DMS153 treated with DMSO at 0.1 percent for 48 hours (cell line): Measurements from ENCODE around the gene NEDD4L.

Experiments used
- DNase-seq: peaks from one replicate; lab custom pipeline; 2025; ENCODE audit not compliant: unreplicated experiment; lab: John Stamatoyannopoulos, UW

Gene NEDD4L

GRCh38 chr18:58309610-58310239, 265.7 kb downstream of the NEDD4L start:
- no peak for DNase-seq

- DNase-seq, result no peak
These were observed 266.5 kb downstream of the NEDD4L start for GRCh38 chr18:58310517-58310916.

DNA sequence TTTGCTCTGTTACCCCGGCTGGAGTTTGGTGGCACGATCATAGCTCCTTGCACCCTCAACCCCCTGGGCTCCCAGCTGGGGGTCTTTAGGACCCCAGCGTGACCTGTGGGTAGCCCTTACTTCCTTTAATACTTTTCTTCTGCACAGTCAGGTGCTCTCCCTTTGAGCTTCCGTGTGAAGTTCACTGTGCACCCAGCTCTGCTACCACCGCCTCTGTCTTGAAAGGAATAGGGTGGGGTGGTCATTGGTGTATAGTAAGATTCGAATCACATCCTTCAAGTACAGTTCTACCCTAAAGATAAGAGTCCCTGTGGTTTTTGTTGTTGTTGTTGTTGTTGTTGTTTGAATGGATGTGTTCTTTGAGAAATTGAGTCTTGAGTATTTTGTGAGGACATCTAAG, 267.4 kb downstream of the NEDD4L start:
- no peak for DNase-seq

GRCh38 chr18:58313491-58314032, 269.5 kb downstream of the NEDD4L start:
- DNase-seq, result peak; percentile 3

DNA sequence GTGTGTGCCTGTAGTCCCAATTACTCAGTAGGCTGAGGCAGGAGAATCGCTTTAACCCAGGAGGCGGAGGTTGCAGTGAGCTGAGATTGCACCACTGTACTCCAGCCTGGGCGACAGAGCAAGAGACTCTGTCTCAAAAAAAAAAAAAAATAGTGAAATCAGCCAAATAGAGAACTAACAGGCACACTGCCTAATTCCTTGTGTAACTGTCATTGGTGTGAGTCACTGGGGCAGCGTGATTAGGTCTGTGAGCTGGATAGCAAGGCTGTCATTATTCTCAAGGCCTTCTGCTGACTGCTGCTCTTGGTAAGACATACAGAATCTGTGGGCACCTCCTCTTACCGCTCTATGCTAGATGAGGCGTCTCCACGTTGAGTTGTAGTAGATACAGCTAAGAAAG, 270.3 kb downstream of the NEDD4L start:
- DNase-seq, result no peak

GRCh38 chr18:58315041-58315440, 271.0 kb downstream of the NEDD4L start:
- DNase-seq, result no peak

GRCh38 chr18:58315739-58316215, 271.8 kb downstream of the NEDD4L start:
- no peak for DNase-seq

GRCh38 chr18:58316396-58317342, 272.6 kb downstream of the NEDD4L start:
- no peak for DNase-seq

GRCh38 chr18:58319719-58320118, 275.7 kb downstream of the NEDD4L start:
- DNase-seq, result no peak

- no peak for DNase-seq
These were observed 277.0 kb downstream of the NEDD4L start for GRCh38 chr18:58320907-58321561.

DNA sequence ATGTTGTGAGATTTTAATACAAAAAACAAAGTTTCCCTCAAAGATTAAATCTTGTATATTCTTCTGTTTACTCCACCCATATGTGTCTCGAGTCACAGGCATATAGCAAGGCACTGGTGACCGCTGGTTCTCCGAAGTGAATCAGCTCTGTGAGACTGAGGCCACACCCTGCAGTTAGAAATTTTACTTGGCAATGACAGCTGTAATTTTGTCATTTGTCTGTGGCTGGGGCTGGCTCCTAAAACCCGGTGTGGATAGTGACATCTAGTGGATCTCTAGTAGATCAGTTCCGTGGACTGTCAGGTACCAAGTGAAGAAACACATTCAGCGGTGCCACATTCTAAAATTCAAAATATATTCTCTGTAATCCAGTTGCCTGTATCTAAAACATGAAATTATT, 278.0 kb downstream of the NEDD4L start:
- DNase-seq, result peak; percentile 78

GRCh38 chr18:58322464-58322863, 278.4 kb downstream of the NEDD4L start:
- DNase-seq, result no peak

DNA sequence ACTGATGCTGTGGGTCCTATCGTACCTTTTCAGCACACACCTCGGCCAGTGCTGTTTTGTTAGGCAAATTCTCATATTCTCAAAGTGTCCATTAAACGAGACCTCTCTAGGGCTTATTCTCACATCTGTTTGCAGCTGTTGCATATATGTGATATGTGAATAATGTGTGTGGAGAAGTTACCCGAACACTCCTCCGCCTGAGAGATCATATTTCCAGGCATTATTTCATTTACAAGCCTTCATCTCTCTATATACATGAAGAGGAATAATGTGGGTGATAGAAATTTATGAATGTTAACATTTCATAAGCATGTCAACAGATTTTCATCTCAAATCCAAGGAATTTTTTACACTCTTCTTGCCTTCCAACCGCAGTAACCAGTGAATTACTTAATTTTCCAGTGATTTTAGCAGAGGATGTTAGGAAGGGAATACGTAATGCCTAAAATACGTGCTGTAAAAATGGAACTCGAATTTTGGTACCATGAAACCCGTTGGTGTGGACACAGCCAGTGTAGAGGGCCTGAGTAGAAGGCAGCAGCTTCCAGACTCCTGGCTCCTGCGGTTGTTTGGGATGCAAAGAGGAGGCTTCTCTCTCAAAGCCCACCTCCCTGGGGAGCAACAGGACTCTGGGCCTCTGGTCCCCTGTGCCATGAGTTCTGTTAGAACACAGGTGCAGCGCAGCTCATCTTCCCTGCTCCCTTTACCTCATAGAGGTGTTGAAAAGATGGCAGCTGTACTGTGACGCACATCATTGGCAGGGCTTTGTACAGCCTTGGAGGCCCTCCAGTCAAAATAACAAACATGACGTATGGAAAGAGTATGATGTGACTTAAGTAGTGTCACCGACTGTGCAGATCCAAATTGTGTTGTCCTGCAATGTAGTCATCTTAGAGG, 280.1 kb downstream of the NEDD4L start:
- DNase-seq, result no peak

DNA sequence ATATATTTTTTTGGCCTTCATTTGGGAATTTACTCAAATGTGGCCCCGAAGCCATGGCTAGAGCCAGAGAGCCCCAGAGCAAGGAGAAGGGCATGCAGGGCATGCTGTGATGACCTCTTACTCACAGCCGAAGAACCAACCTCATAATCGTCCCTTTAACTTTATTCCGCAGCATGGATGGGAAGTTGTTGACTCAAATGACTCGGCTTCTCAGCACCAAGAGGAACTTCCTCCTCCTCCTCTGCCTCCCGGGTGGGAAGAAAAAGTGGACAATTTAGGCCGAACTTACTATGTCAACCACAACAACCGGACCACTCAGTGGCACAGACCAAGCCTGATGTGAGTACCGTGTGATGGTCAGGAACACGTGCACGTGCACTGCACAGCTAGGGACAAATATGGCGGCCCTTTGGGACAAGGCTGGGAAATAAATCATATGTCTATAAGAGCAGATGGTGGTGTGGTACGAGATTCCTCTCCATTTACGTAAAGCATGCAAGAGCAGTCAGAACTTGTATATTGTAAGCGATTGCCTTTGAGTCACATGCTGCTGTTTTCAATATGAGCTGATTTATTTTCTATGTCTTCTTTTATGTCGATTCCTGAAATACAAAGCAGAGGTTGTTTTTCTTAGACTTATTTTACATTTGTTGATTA, 280.9 kb downstream of the NEDD4L start:
- DNase-seq, result no peak

DNA sequence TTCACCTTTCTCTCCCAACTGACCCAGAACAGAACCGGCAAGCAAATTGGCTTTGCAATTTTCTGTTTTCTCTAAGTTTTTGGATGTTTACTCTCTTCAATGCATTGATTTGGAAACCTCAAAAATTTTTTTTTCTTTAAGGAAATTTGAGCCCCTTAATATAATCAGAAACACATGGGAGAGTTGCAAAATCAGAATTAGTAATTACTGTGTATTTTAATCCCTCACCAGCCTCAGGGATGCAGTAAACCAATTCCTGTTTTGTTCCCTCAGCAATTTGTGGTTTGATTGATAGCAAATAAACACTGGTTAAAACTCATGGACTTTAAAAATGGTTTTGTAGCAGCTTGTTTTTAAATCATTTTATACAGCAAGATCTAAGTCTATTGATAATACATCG, 281.5 kb downstream of the NEDD4L start:
- no peak for DNase-seq

- DNase-seq, result no peak
These were observed 290.0 kb downstream of the NEDD4L start for GRCh38 chr18:58334061-58334460.

GRCh38 chr18:58335223-58335622, 291.2 kb downstream of the NEDD4L start:
- no peak for DNase-seq

DNA sequence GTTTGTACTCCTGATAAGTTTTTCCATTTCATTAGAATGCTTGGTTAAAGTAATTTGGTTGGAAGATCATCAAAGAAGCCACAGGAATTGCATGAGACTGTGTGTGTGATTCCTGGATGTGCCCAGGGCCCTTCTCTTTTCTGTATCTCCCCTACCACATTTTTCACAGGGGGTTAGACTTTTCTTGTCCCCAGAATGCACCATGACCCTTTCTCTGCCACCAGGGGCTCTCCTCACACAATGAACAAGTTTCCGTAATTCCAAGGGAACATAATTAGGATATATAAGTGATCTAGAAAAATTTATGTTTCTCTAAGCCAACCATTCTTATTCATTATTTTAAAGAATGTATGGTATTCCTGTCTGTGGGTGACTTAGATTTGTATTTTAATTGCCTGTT, 291.8 kb downstream of the NEDD4L start:
- DNase-seq, result no peak

DNA sequence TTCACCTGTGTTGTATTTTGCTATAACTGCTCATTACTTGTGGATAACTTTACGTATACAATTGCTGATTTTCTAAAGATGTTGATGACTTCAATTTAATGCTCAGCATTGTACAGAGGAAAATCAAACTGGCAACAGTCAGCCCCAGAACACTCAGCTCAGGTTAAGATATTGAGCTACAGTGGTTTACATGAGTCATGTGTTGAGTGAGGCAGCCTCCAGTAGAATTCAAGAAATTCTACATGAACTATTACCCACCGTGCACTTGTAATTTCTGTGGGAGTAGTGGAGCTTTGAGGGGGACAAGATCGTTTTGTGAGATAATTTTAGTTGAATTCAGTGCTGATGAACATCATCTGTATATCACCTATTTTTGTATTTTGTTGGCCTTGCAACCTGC, 292.6 kb downstream of the NEDD4L start:
- DNase-seq, result no peak

DNA sequence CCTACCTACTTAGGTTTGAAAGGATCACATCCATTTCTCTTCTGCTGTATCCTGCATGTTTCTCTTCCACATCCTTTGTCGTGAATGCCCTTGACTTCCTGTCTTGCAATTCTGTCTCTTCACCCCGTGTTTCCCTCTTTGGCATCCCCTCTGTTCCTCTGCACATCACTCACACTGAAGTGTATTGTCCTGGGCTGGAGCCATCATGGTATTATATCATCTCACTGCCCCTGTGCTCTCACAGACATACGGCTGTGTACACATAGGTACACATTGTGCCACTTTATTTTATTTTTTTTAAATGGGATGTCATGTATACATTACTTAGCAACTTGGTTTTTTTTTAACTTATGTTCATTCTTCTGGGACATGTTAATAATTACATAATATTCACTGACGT, 293.3 kb downstream of the NEDD4L start:
- DNase-seq, result no peak
